SK-N-SH (cell line): ENCODE results near the gene GHRHR. TPM values are rescaled to one million over a fixed set of nuclear protein-coding genes. Genes with fewer than 3 reads are reported as not detected.

Source experiments
- CTCF ChIA-PET: fragments of 300-600, 350-600 bp; formaldehyde crosslinking; extraction: SDS; loops from one replicate; lab custom pipeline; 2021; lab: Yijun Ruan, JAX
- POLR2A ChIA-PET: fragments of 350-600 bp; sonication (Branson Sonifier 250); formaldehyde crosslinking; extraction: SDS; loops from one replicate; lab custom pipeline; 2020; ENCODE audit warnings: antibody characterized with exemption, inconsistent platforms; lab: Yijun Ruan, JAX
- DNase-seq: peaks from one replicate; pipeline ENCODE4 v3.0.0; 2012
- H2AFZ ChIP-seq: fragments of 200-600 bp; sonication (generic); 2 replicates; pipeline ENCODE4 v1.8.1; 2016; ENCODE audit warnings: antibody characterized with exemption, mild to moderate bottlenecking, low read depth
- H3F3A ChIP-seq: fragments of 200-600 bp; sonication (generic); replicated peaks from 2 replicates; pipeline ENCODE3; 2016; ENCODE audit warnings: antibody characterized with exemption, mild to moderate bottlenecking; ENCODE audit not compliant: insufficient read depth
- H3K27ac ChIP-seq, 2 experiments: fragments of 200-500 bp in 1 of 2; fragments of 200-600 bp in 1 of 2; sonication (Bioruptor generic) in 1 of 2; sonication (generic), shearing (Covaris generic) in 1 of 2; 2 replicates each; pipeline versions ENCODE4 v1.5.1 to v1.6.1; 2014 to 2016; ENCODE audit warnings: low read depth in 2 of 2, inconsistent platforms in 1 of 2, low read length in 1 of 2, mild to moderate bottlenecking in 1 of 2, mixed read lengths in 1 of 2
- H3K27me3 ChIP-seq: fragments of 200-600 bp; sonication (generic), shearing (Covaris generic); 2 replicates; pipeline ENCODE4 v1.6.1; 2016; ENCODE audit warnings: mixed run types; ENCODE audit not compliant: insufficient read depth
- H3K36me3 ChIP-seq, 2 experiments: fragments of 200-500 bp in 1 of 2; fragments of 200-600 bp in 1 of 2; sonication (Bioruptor generic) in 1 of 2; sonication (generic) in 1 of 2; replicated peaks in 1 of 2; 2 replicates each; pipeline versions ENCODE3 to v1.5.1; 2014 to 2016; ENCODE audit warnings: low read length in 1 of 2, mild to moderate bottlenecking in 1 of 2; ENCODE audit not compliant: insufficient read depth in 2 of 2, control insufficient read depth in 1 of 2
- H3K4me1 ChIP-seq, 2 experiments: fragments of 200-500 bp in 1 of 2; fragments of 200-600 bp in 1 of 2; sonication (Bioruptor generic) in 1 of 2; sonication (generic), shearing (Covaris generic) in 1 of 2; 2 replicates each; pipeline versions ENCODE4 v1.5.1 to v1.6.1; 2014 to 2016; ENCODE audit warnings: low read depth in 1 of 2, low read length in 1 of 2, mixed run types in 1 of 2; ENCODE audit not compliant: insufficient read depth in 2 of 2, control insufficient read depth in 1 of 2
- H3K4me2 ChIP-seq: fragments of 200-600 bp; sonication (generic), shearing (Covaris generic); 2 replicates; pipeline ENCODE4 v1.6.1; 2017; ENCODE audit warnings: mixed run types
- H3K4me3 ChIP-seq, 2 experiments: fragments of 200-500 bp in 1 of 2; fragments of 200-600 bp in 1 of 2; sonication (Bioruptor generic) in 1 of 2; sonication (generic), shearing (Covaris generic) in 1 of 2; 2 replicates each; pipeline versions ENCODE4 v1.5.1 to v1.8.1; 2014 to 2016; ENCODE audit warnings: low read depth in 2 of 2, inconsistent platforms in 1 of 2, low read length in 1 of 2, mild to moderate bottlenecking in 1 of 2, mixed read lengths in 1 of 2, moderate library complexity in 1 of 2
- H3K79me2 ChIP-seq: fragments of 200-600 bp; sonication (generic); 2 replicates; pipeline ENCODE4 v1.8.1; 2017; ENCODE audit warnings: mild to moderate bottlenecking; ENCODE audit not compliant: insufficient read depth
- H3K9ac ChIP-seq: fragments of 200-600 bp; sonication (generic); 2 replicates; pipeline ENCODE4 v1.6.1; 2017; ENCODE audit warnings: mixed run types
- H3K9me2 ChIP-seq: fragments of 200-600 bp; sonication (generic); 2 replicates; pipeline ENCODE4 v1.6.1; 2017; ENCODE audit warnings: mixed run types
- H3K9me3 ChIP-seq: fragments of 200-600 bp; sonication (generic); 2 replicates; pipeline ENCODE4 v1.6.1; 2017; ENCODE audit warnings: mixed run types, mild to moderate bottlenecking, moderate library complexity
- H4K20me1 ChIP-seq: fragments of 200-600 bp; sonication (generic); 2 replicates; pipeline ENCODE4 v1.6.1; 2017; ENCODE audit warnings: mild to moderate bottlenecking, mixed run types; ENCODE audit not compliant: insufficient read depth
- CHD2 ChIP-seq: fragments of 150-350 bp; IDR thresholded peaks from 2 replicates; pipeline ENCODE4 v1.6.1; 2018; ENCODE audit warnings: low read length; ENCODE audit not compliant: partially characterized antibody
- ELF1 ChIP-seq: IDR thresholded peaks from 2 replicates; pipeline ENCODE4 v1.4.0; 2012
- EZH2phosphoT487 ChIP-seq: fragments of 200-600 bp; sonication (generic); IDR thresholded peaks from 2 replicates; pipeline ENCODE4 v1.6.1; 2017; ENCODE audit warnings: low read depth, mixed run types, mild to moderate bottlenecking, antibody characterized with exemption, moderate library complexity, borderline replicate concordance
- FOSL2 ChIP-seq: IDR thresholded peaks from 2 replicates; pipeline ENCODE4 v1.4.0; 2012; ENCODE audit warnings: low read depth, mild to moderate bottlenecking, moderate library complexity, borderline replicate concordance
- FOXJ3 ChIP-seq: sonication (generic); formaldehyde crosslinking; IDR thresholded peaks from 2 replicates; pipeline ENCODE4 v1.5.1; 2020; ENCODE audit warnings: mild to moderate bottlenecking, missing genetic modification reagents
- GABPA ChIP-seq: IDR thresholded peaks from 2 replicates; pipeline ENCODE4 v1.4.0; 2012; ENCODE audit warnings: low read depth, mild to moderate bottlenecking
- GATA2 ChIP-seq: sonication (generic); formaldehyde crosslinking; IDR thresholded peaks from 2 replicates; pipeline ENCODE4 v1.5.0; 2020; ENCODE audit warnings: mild to moderate bottlenecking, missing genetic modification reagents
- MEF2A ChIP-seq: IDR thresholded peaks from 2 replicates; pipeline ENCODE4 v1.4.0; 2012; ENCODE audit warnings: low read depth, borderline replicate concordance
- MXI1 ChIP-seq: IDR thresholded peaks from 2 replicates; pipeline ENCODE4 v1.6.1; 2012; ENCODE audit warnings: mild to moderate bottlenecking, low read depth, low read length, improper control_type of control experiment
- POLR2AphosphoS5 ChIP-seq: IDR thresholded peaks from 2 replicates; pipeline ENCODE4 v1.6.1; 2012; ENCODE audit warnings: low read depth, low read length
- REST ChIP-seq: IDR thresholded peaks from 2 replicates; pipeline ENCODE4 v1.6.1; 2012; ENCODE audit warnings: mild to moderate bottlenecking, low read depth, low read length, moderate library complexity
- RFX5 ChIP-seq: IDR thresholded peaks from 2 replicates; pipeline ENCODE4 v1.6.1; 2012; ENCODE audit warnings: mild to moderate bottlenecking, improper control_type of control experiment, low read length
- RXRA ChIP-seq: IDR thresholded peaks from 2 replicates; pipeline ENCODE4 v1.4.0; 2012; ENCODE audit warnings: low read depth, mild to moderate bottlenecking, borderline replicate concordance
- SMC3 ChIP-seq: IDR thresholded peaks from 2 replicates; pipeline ENCODE4 v1.6.1; 2012; ENCODE audit warnings: low read depth, low read length, improper control_type of control experiment
- TAF1 ChIP-seq: IDR thresholded peaks from 2 replicates; pipeline ENCODE4 v1.6.1; 2012; ENCODE audit warnings: low read depth, mild to moderate bottlenecking, low read length, moderate library complexity, borderline replicate concordance
- TEAD4 ChIP-seq: IDR thresholded peaks from 2 replicates; pipeline ENCODE4 v1.4.0; 2012; ENCODE audit warnings: mild to moderate bottlenecking, borderline replicate concordance; ENCODE audit not compliant: insufficient read depth
- YY1 ChIP-seq: IDR thresholded peaks from 2 replicates; pipeline ENCODE4 v1.4.0; 2012; ENCODE audit warnings: low read depth, mild to moderate bottlenecking
- whole genome bisulfite sequencing: methylation state at CpG from one replicate; pipeline ENCODE4 v1.1.6; 2017; ENCODE audit warnings: low lambda C conversion rate; 5-methylcytosine and 5-hydroxymethylcytosine counted together
- polyA plus RNA-seq, 3 experiments: library from polyadenylated mRNA; depleted of rRNA; stranded (reverse); fragments of >200 nt; gene quantifications; 2 replicates each; pipeline ENCODE4 v1.2.3, GENCODE V29; 2012
- TF ChIP-seq, protein P1 (sequence below): IDR thresholded peaks from 2 replicates; pipeline ENCODE4; 2012
- TF ChIP-seq, protein P2 (sequence below): IDR thresholded peaks from 2 replicates; pipeline ENCODE4 v1.4.0; 2012; ENCODE audit warnings: low read depth

Gene GHRHR
- polyA plus RNA-seq, 1 of the 3 experiments (the other 2 are of a cell fraction), result not detected

GRCh38 chr7:30923009-30923773, 40.6 kb upstream of the GHRHR start:
- Histone ChIP-seq H3K4me2 (no peak overlapping the region), H3K79me2 (no peaks in the 10 kb centered on the region), H3K9ac (no peak overlapping the region), H3K36me3 (no peaks in the 10 kb centered on the region), H3K4me1 (peaks cover 20 to 35% of the 10 kb centered on the region in 2 experiments; a peak in 3 of 4 replicates), H3K27me3 (no peaks in the 10 kb centered on the region), H3K9me2 (no peaks in the 10 kb centered on the region), H3K27ac (no peak overlapping the region), H4K20me1 (no peaks in the 10 kb centered on the region), H2AFZ (no peak overlapping the region), H3F3A (peaks cover 11% of the 10 kb centered on the region), H3K9me3 (no peaks in the 10 kb centered on the region), H3K4me3 (no peak overlapping the region)
- CTCF ChIA-PET, result interaction anchor here (0.9 to 4.2 kb wide), 6 partner anchors 9 to 212 kb away, joined by 3 to 34 read pairs (median 4); no protein-coding TSS in a partner anchor
- POLR2A ChIA-PET, result interaction anchor here (0.6 kb wide), 1 partner anchor 9 kb away, joined by 4 read pairs; no protein-coding TSS in a partner anchor
- 86% methylated on average over 16 of the region's 19 CpGs for WGBS
- TF ChIP-seq REST, result no peak
- TF ChIP-seq, protein P1, sequence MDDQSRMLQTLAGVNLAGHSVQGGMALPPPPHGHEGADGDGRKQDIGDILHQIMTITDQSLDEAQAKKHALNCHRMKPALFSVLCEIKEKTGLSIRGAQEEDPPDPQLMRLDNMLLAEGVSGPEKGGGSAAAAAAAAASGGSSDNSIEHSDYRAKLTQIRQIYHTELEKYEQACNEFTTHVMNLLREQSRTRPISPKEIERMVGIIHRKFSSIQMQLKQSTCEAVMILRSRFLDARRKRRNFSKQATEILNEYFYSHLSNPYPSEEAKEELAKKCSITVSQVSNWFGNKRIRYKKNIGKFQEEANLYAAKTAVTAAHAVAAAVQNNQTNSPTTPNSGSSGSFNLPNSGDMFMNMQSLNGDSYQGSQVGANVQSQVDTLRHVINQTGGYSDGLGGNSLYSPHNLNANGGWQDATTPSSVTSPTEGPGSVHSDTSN, result no peak
- TF ChIP-seq YY1, result no peak
- TF ChIP-seq SMC3, result no peak
- TF ChIP-seq, protein P2, sequence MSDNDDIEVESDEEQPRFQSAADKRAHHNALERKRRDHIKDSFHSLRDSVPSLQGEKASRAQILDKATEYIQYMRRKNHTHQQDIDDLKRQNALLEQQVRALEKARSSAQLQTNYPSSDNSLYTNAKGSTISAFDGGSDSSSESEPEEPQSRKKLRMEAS, result no peak
- DNase-seq, result peak; percentile 17

- no peak overlapping the region for H3K9ac ChIP-seq
- no peak overlapping the region for H3K27ac ChIP-seq
- H3K9me3 ChIP-seq, result no peaks in the 10 kb centered on the region
- peak; percentile 17 for DNase-seq
- no peak overlapping the region for H3K4me2 ChIP-seq
- no peak overlapping the region for H3K4me3 ChIP-seq
- H3F3A ChIP-seq, result peaks cover 11% of the 10 kb centered on the region
- ChIA-PET CTCF (interaction anchor here (0.7 to 4.2 kb wide), 8 partner anchors 10 to 199 kb away, joined by 3 to 34 read pairs (median 5); no protein-coding TSS in a partner anchor), POLR2A (no interaction called here)
- no peak overlapping the region for H2AFZ ChIP-seq
- peaks cover 20 to 29% of the 10 kb centered on the region in 2 experiments; a peak in 3 of 4 replicates for H3K4me1 ChIP-seq
- H3K36me3 ChIP-seq, result no peaks in the 10 kb centered on the region
- no peaks in the 10 kb centered on the region for H3K27me3 ChIP-seq
- no peaks in the 10 kb centered on the region for H4K20me1 ChIP-seq
- H3K9me2 ChIP-seq, result no peaks in the 10 kb centered on the region
- H3K79me2 ChIP-seq, result no peaks in the 10 kb centered on the region
- 78% methylated on average over 12 of the region's 13 CpGs for WGBS
- no peak for TF ChIP-seq RFX5
- TF ChIP-seq POLR2AphosphoS5, result no peak
- no peak for TF ChIP-seq SMC3
- TF ChIP-seq EZH2phosphoT487, result no peak
- TF ChIP-seq FOXJ3, result no peak
- TF ChIP-seq CHD2, result no peak
- TF ChIP-seq RXRA, result no peak
- TF ChIP-seq GABPA, result no peak
- no peak for TF ChIP-seq YY1
- TF ChIP-seq GATA2 (CRISPR knock-in tag), result no peak
- no peak for TF ChIP-seq MXI1
- no peak for TF ChIP-seq TAF1
- TF ChIP-seq, protein P2, result no peak
- TF ChIP-seq FOSL2, result no peak
- TF ChIP-seq, protein P1, result no peak
- no peak for TF ChIP-seq MEF2A
- no peak for TF ChIP-seq TEAD4
- TF ChIP-seq ELF1, result no peak
Observed at GRCh38 chr7:30923774-30924413, 39.9 kb upstream of the GHRHR start.
